ENCODE data around the gene EPYC. TPM values are rescaled to one million over a fixed set of nuclear protein-coding genes. Genes with fewer than 3 reads are reported as not detected.

EPYC gene
- total and polyA plus RNA-seq, 2 experiments from 2014 or later, result not detected

GRCh38 chr12:90922145-90922627 lies 82.6 kb downstream of the EPYC start (continued):
- no peak for TF ChIP-seq ZNF114 (CRISPR knock-in tag; IDR thresholded peaks at IDR 0.05)
- TF ChIP-seq, protein P1, sequence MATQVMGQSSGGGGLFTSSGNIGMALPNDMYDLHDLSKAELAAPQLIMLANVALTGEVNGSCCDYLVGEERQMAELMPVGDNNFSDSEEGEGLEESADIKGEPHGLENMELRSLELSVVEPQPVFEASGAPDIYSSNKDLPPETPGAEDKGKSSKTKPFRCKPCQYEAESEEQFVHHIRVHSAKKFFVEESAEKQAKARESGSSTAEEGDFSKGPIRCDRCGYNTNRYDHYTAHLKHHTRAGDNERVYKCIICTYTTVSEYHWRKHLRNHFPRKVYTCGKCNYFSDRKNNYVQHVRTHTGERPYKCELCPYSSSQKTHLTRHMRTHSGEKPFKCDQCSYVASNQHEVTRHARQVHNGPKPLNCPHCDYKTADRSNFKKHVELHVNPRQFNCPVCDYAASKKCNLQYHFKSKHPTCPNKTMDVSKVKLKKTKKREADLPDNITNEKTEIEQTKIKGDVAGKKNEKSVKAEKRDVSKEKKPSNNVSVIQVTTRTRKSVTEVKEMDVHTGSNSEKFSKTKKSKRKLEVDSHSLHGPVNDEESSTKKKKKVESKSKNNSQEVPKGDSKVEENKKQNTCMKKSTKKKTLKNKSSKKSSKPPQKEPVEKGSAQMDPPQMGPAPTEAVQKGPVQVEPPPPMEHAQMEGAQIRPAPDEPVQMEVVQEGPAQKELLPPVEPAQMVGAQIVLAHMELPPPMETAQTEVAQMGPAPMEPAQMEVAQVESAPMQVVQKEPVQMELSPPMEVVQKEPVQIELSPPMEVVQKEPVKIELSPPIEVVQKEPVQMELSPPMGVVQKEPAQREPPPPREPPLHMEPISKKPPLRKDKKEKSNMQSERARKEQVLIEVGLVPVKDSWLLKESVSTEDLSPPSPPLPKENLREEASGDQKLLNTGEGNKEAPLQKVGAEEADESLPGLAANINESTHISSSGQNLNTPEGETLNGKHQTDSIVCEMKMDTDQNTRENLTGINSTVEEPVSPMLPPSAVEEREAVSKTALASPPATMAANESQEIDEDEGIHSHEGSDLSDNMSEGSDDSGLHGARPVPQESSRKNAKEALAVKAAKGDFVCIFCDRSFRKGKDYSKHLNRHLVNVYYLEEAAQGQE (IDR thresholded peaks at IDR 0.05; ENCODE audit: unreplicated experiment), result no peak
- TF ChIP-seq STAT1 (IDR thresholded peaks at IDR 0.05; ENCODE audit: unreplicated experiment), result no peak
- TF ChIP-seq POLR2AphosphoS5 (IDR thresholded peaks at IDR 0.05; ENCODE audit: low read depth), result no peak
- no peak for TF ChIP-seq CREB1 (CRISPR knock-in tag; IDR thresholded peaks at IDR 0.05; ENCODE audit: low read depth)
- no peak for TF ChIP-seq EZH2phosphoT487 (IDR thresholded peaks at IDR 0.05; ENCODE audit: unreplicated experiment)
- TF ChIP-seq EZH2 (IDR thresholded peaks at IDR 0.05; ENCODE audit: low read depth, unreplicated experiment), result no peak
- no peak for TF ChIP-seq ZNF331 (CRISPR knock-in tag; IDR thresholded peaks at IDR 0.05; ENCODE audit: low read depth)
- TF ChIP-seq, protein P2, sequence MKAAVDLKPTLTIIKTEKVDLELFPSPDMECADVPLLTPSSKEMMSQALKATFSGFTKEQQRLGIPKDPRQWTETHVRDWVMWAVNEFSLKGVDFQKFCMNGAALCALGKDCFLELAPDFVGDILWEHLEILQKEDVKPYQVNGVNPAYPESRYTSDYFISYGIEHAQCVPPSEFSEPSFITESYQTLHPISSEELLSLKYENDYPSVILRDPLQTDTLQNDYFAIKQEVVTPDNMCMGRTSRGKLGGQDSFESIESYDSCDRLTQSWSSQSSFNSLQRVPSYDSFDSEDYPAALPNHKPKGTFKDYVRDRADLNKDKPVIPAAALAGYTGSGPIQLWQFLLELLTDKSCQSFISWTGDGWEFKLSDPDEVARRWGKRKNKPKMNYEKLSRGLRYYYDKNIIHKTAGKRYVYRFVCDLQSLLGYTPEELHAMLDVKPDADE (IDR thresholded peaks at IDR 0.05), result no peak
- no peak for TF ChIP-seq NANOG (IDR thresholded peaks at IDR 0.05; ENCODE audit: borderline replicate concordance)
- no peak for TF ChIP-seq JUNB (IDR thresholded peaks at IDR 0.05; ENCODE audit: unreplicated experiment)

DNA sequence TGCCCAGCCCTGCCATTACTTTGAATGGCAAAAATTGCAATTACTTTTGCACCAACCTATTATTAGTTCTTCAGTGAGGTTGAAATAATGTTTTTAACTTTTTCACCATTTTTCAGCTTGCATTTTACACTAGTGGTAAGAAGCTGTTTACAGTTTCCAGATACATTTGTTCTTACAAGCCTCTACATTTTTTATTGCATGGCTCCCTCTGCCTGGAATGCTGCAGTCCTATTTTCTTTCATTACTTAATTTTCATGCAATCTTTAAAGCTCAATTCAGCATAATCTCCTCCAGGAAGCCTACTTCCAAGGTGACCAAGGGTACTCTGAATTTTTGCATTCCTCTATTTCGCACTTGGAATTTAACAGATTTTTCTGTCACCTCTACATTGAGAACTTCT lies 83.2 kb downstream of the EPYC start:
- H3K36me3 ChIP-seq (ENCODE audit: insufficient read depth), result no peaks in the 10 kb centered on the region
- Mint-ChIP-seq H3K4me1 (peaks cover 6% of the 10 kb centered on the region; the same call in 2 of the 3 replicates), H3K27ac (no peak overlapping the region), H3K27me3 (ENCODE audit: insufficient read depth, low read depth, poor library complexity) (no peaks in the 10 kb centered on the region), H3K4me3 (no peak overlapping the region), H3K9me3 (no peaks in the 10 kb centered on the region), H3K36me3 (ENCODE audit: low read depth) (no peaks in the 10 kb centered on the region)
- no peaks in the 10 kb centered on the region for H3F3A ChIP-seq (replicated peaks; ENCODE audit: low read depth)
- ATAC-seq, result no peak
- DNase-seq (ENCODE audit: low spot score), result no peak
- no peak for TF ChIP-seq STAT1 (IDR thresholded peaks at IDR 0.05; ENCODE audit: unreplicated experiment)
- no peak for TF ChIP-seq NANOG (IDR thresholded peaks at IDR 0.05; ENCODE audit: borderline replicate concordance)
- TF ChIP-seq, protein P3, sequence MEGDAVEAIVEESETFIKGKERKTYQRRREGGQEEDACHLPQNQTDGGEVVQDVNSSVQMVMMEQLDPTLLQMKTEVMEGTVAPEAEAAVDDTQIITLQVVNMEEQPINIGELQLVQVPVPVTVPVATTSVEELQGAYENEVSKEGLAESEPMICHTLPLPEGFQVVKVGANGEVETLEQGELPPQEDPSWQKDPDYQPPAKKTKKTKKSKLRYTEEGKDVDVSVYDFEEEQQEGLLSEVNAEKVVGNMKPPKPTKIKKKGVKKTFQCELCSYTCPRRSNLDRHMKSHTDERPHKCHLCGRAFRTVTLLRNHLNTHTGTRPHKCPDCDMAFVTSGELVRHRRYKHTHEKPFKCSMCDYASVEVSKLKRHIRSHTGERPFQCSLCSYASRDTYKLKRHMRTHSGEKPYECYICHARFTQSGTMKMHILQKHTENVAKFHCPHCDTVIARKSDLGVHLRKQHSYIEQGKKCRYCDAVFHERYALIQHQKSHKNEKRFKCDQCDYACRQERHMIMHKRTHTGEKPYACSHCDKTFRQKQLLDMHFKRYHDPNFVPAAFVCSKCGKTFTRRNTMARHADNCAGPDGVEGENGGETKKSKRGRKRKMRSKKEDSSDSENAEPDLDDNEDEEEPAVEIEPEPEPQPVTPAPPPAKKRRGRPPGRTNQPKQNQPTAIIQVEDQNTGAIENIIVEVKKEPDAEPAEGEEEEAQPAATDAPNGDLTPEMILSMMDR (conservative IDR thresholded peaks at IDR 0.05; ENCODE audit: low read depth in 2 of 2), result no peak
- no peak for TF ChIP-seq ZNF462 (CRISPR knock-in tag; IDR thresholded peaks at IDR 0.05)
- no peak for TF ChIP-seq CREB1 (CRISPR knock-in tag; IDR thresholded peaks at IDR 0.05; ENCODE audit: low read depth)
- H3K9me2 ChIP-seq (ENCODE audit: insufficient read depth), result no peaks in the 10 kb centered on the region
- no peaks in the 10 kb centered on the region for H3K27me3 ChIP-seq (ENCODE audit: insufficient read depth)
- H2AFZ ChIP-seq, result no peak overlapping the region
- no peak overlapping the region for H3K27ac ChIP-seq (ENCODE audit: low read depth)
- H3K4me3 ChIP-seq, result no peak overlapping the region
- no peak overlapping the region for H3K4me2 ChIP-seq
- H3K79me2 ChIP-seq (replicated peaks; ENCODE audit: insufficient read depth), result no peaks in the 10 kb centered on the region
- H3K4me1 ChIP-seq (ENCODE audit: insufficient read depth), result peaks cover 5% of the 10 kb centered on the region; the same call in 1 of the 2 replicates
- no peaks in the 10 kb centered on the region for H4K20me1 ChIP-seq (replicated peaks; ENCODE audit: insufficient read depth)
